ENCODE results near the gene S1PR4. TPM values are rescaled to one million over a fixed set of nuclear protein-coding genes. Genes with fewer than 3 reads are reported as not detected.

The S1PR4 gene
- total and polyA plus RNA-seq, 2 donors (not counting 1 experiment from before 2014, with no cell fraction given) = 84.2 to 129 TPM

GRCh38 chr19:3160219-3160618, 18.4 kb upstream of the S1PR4 start:
- 100% methylated on average over 1 of the region's 3 CpGs for WGBS (ENCODE audit: insufficient coverage)

More at GRCh38 chr19:3160219-3160618, 18.4 kb upstream of the S1PR4 start:
- H3K27ac Mint-ChIP-seq = no peak overlapping the region
- H3K4me1 Mint-ChIP-seq = peaks cover 12% of the 10 kb centered on the region
- intact Hi-C loops (cut with micrococcal nuclease) = loop anchor here (10.0 kb wide), 1 partner anchor 85 kb away; no protein-coding TSS in a partner anchor
- no peaks in the 10 kb centered on the region for H3K27me3 Mint-ChIP-seq
- Histone ChIP-seq H2AFZ (ENCODE audit: insufficient read depth, low read depth, low read length, poor library complexity, severe bottlenecking) (no peak overlapping the region), H3K9ac (ENCODE audit: low read length) (no peak overlapping the region), H3K27me3 (replicated peaks in 1 of 4; ENCODE audit: control extremely low read depth in 1 of 4, control insufficient read depth in 3 of 4, insufficient read depth in 4 of 4, low read length in 3 of 4) (no peaks in the 10 kb centered on the region), H3K4me2 (replicated peaks; ENCODE audit: low read depth, low read length, poor library complexity, severe bottlenecking) (no peak overlapping the region), H3K4me3 (ENCODE audit: control extremely low read depth in 1 of 5, extremely low read depth in 1 of 5, insufficient read depth in 1 of 5, low read depth in 2 of 5, low read length in 4 of 5) (no peak overlapping the region), H4K20me1 (ENCODE audit: control insufficient read depth, insufficient read depth, low read length, poor library complexity, severe bottlenecking) (no peaks in the 10 kb centered on the region), H3K9me3 (ENCODE audit: control extremely low read depth in 1 of 3, control insufficient read depth in 2 of 3, insufficient read depth in 1 of 3, low read length in 2 of 3) (peaks cover 0 to 20% (median 2%) of the 10 kb centered on the region in 3 donors), H3K27ac (ENCODE audit: low read length in 2 of 2) (no peak overlapping the region), H3K4me1 (ENCODE audit: control insufficient read depth in 2 of 2, insufficient read depth in 2 of 2, low read length in 2 of 2) (peaks cover 12 to 15% of the 10 kb centered on the region in 2 donors), H3K79me2 (ENCODE audit: control insufficient read depth, insufficient read depth, low read length) (no peaks in the 10 kb centered on the region), H3K36me3 (replicated peaks in 1 of 2; ENCODE audit: control extremely low read depth in 1 of 2, control insufficient read depth in 1 of 2, extremely low read depth in 1 of 2, insufficient read depth in 2 of 2, low read length in 1 of 2) (no peaks in the 10 kb centered on the region)
- TF ChIP-seq EZH2 (IDR thresholded peaks at IDR 0.05; ENCODE audit: borderline replicate concordance, insufficient read depth, low read depth, low read length, poor library complexity, severe bottlenecking) = no peak
- TF ChIP-seq CTCF (IDR thresholded peaks at IDR 0.05) = no peak
- no peak for ATAC-seq (ENCODE audit: low read depth)
- no peak for DNase-seq
- peaks cover 3% of the 10 kb centered on the region for H3K9me3 Mint-ChIP-seq (ENCODE audit: insufficient read depth)
- POLR2A ChIA-PET = interaction anchor here (0.6 kb wide), 1 partner anchor 213 kb away, joined by 6 read pairs; no protein-coding TSS in a partner anchor
- CTCF ChIA-PET = interaction anchor here (0.9 to 4.5 kb wide), 4 partner anchors 14 to 184 kb away, joined by 3 to 55 read pairs (median 5); no protein-coding TSS in a partner anchor
- H3K4me3 Mint-ChIP-seq = no peak overlapping the region

Data from B cell (primary cell).